SH-SY5Y (cell line): Measurements from ENCODE around the gene SQSTM1.

Experiments used
- GATA2 ChIP-seq: IDR thresholded peaks from 2 replicates; pipeline ENCODE4 v1.6.1; 2011; ENCODE audit warnings: mild to moderate bottlenecking, low read depth, low read length
- GATA3 ChIP-seq: IDR thresholded peaks from 2 replicates; pipeline ENCODE4 v1.6.1; 2011; ENCODE audit warnings: low read depth, mild to moderate bottlenecking, low read length, moderate library complexity

DNA sequence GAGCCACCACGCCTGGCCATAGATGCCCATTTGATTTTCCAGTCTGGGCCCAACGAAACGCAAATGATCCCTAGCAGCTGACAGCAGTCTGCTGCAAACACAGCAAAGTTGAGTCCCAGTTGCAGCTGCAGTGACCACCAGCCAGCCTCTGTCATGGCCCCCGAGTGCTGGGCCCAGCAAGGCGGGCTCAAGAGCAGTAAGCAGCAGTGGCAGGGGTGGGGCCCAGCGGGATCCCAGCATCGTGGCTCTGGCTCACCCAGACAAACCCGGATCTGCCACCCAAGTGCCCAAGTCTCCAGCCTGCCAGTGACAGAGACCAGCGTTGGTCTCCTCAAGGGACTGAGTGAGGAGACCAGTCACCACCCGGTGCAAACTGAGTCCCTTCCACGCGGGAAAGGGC, 33.8 kb upstream of the SQSTM1 start:
- no peak for TF ChIP-seq GATA3
- TF ChIP-seq GATA2: no peak
